Neural progenitor cell (in vitro differentiated cells): ENCODE measurements around the gene DTYMK. TPM values are rescaled to one million over a fixed set of nuclear protein-coding genes. Genes with fewer than 3 reads are reported as not detected.

Source experiments
- DNase-seq: peaks from one replicate; pipeline ENCODE4 v3.0.0-alpha.2; 2016; ENCODE audit warnings: low spot score
- H2AFZ ChIP-seq: fragments of 200-600 bp; sonication (generic); replicated peaks from 2 replicates; pipeline ENCODE4 v1.6.1; 2016; ENCODE audit warnings: antibody characterized with exemption
- H3F3A ChIP-seq: fragments of 200-600 bp; sonication (generic); 2 replicates; pipeline ENCODE4 v1.6.1; 2016; ENCODE audit warnings: antibody characterized with exemption, low read depth
- H3K27ac ChIP-seq: fragments of 200-600 bp; sonication (generic); 2 replicates; pipeline ENCODE4 v1.5.1; 2016; ENCODE audit warnings: mild to moderate bottlenecking
- H3K27me3 ChIP-seq: fragments of 200-600 bp; sonication (generic); 2 replicates; pipeline ENCODE4 v1.6.1; 2016; ENCODE audit warnings: mild to moderate bottlenecking, moderate library complexity
- H3K36me3 ChIP-seq: fragments of 200-600 bp; sonication (generic); 2 replicates; pipeline ENCODE4 v1.5.1; 2016
- H3K4me1 ChIP-seq: fragments of 200-600 bp; sonication (generic); 2 replicates; pipeline ENCODE4 v1.6.1; 2016; ENCODE audit warnings: mixed run types
- H3K4me2 ChIP-seq: fragments of 200-600 bp; sonication (generic); 2 replicates; pipeline ENCODE4 v1.6.1; 2016
- H3K4me3 ChIP-seq: fragments of 200-600 bp; sonication (generic); 2 replicates; pipeline ENCODE4 v1.5.1; 2016
- H3K79me2 ChIP-seq: fragments of 200-600 bp; sonication (generic); 2 replicates; pipeline ENCODE4 v1.6.1; 2016; ENCODE audit warnings: low read depth
- H3K9ac ChIP-seq: fragments of 200-600 bp; sonication (generic); 2 replicates; pipeline ENCODE4 v1.6.1; 2016
- H3K9me3 ChIP-seq: fragments of 200-600 bp; sonication (generic); 2 replicates; pipeline ENCODE4 v1.5.1; 2016; ENCODE audit warnings: low read depth
- H4K20me1 ChIP-seq: fragments of 200-600 bp; sonication (generic); 2 replicates; pipeline ENCODE4 v1.6.1; 2016; ENCODE audit warnings: low read depth
- H3K27ac Mint-ChIP-seq: 3 replicates; pipeline ENCODE4 v1.8.0; 2021; ENCODE audit warnings: mixed read lengths
- H3K27me3 Mint-ChIP-seq: 2 replicates; pipeline ENCODE4 v1.8.0; 2022; ENCODE audit warnings: low read depth, mild to moderate bottlenecking, inconsistent platforms, moderate library complexity, mixed read lengths; ENCODE audit not compliant: insufficient read depth
- H3K36me3 Mint-ChIP-seq: 3 replicates; pipeline ENCODE4 v1.8.0; 2021; ENCODE audit warnings: mixed read lengths
- H3K4me1 Mint-ChIP-seq: 3 replicates; pipeline ENCODE4 v1.8.0; 2021; ENCODE audit warnings: mixed read lengths
- H3K4me3 Mint-ChIP-seq: 3 replicates; pipeline ENCODE4 v1.8.0; 2021; ENCODE audit warnings: mild to moderate bottlenecking, moderate library complexity, mixed read lengths
- H3K9me3 Mint-ChIP-seq: 3 replicates; pipeline ENCODE4 v1.8.0; 2020; ENCODE audit warnings: mixed read lengths
- EZH2 ChIP-seq: fragments of 200-600 bp; sonication (generic); IDR thresholded peaks from 2 replicates; pipeline ENCODE4 v1.6.1; 2017; ENCODE audit warnings: antibody characterized with exemption, mild to moderate bottlenecking, moderate library complexity
- EZH2phosphoT487 ChIP-seq: fragments of 200-600 bp; sonication (generic); IDR thresholded peaks from 2 replicates; pipeline ENCODE4 v1.6.1; 2017; ENCODE audit warnings: antibody characterized with exemption
- total RNA-seq: library from RNA; depleted of rRNA; stranded (reverse); fragments of >200 nt; gene quantifications from 2 replicates; pipeline ENCODE4 v1.2.3, GENCODE V29; 2015; ENCODE audit warnings: low replicate concordance
- TF ChIP-seq, protein P1 (sequence below): fragments of 200-600 bp; sonication (generic); IDR thresholded peaks from 2 replicates; pipeline ENCODE4 v1.5.1; 2017; ENCODE audit warnings: antibody characterized with exemption, mild to moderate bottlenecking

The DTYMK gene
- total RNA-seq, 1 donor from 2014 or later = 43.4 TPM

DNA sequence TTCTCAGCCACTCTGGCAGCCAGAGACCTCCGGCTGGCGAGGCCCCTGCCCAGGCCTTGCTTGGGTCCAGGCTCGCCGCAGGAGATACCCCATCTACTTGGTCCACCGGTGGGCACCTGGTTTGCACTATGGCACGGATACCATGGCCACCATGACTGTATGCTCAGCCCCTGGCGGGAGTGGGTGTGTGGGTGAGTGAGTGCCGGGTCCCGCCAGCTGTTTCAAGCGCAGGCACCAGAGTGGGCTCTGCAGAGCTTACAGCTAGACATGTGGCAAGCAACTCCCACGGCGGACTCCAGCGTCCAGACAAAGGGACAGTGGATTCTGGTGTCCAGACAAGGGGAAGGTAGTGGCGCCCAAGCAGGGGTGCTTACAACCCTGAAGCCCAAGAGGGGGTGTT lies 47.7 kb downstream of the DTYMK start:
- Mint-ChIP-seq H3K27me3 (no peaks in the 10 kb centered on the region), H3K36me3 (peaks cover 15% of the 10 kb centered on the region), H3K9me3 (no peaks in the 10 kb centered on the region), H3K4me3 (peak overlapping the region; percentile 89), H3K27ac (no peak overlapping the region), H3K4me1 (peaks cover 27% of the 10 kb centered on the region)
- peaks cover 87% of the 10 kb centered on the region for H3K79me2 ChIP-seq
- no peak overlapping the region for H2AFZ ChIP-seq
- no peaks in the 10 kb centered on the region for H3K27me3 ChIP-seq
- peak overlapping the region; percentile 70 for H3K9ac ChIP-seq
- DNase-seq = no peak
- TF ChIP-seq EZH2 = no peak
- TF ChIP-seq EZH2phosphoT487 = no peak
- H3K4me2 ChIP-seq = peak overlapping the region; percentile 85
- peaks cover 16% of the 10 kb centered on the region for H3K4me1 ChIP-seq
- no peaks in the 10 kb centered on the region for H3K36me3 ChIP-seq
- no peaks in the 10 kb centered on the region for H3K9me3 ChIP-seq
- peak overlapping the region; percentile 99 for H3K4me3 ChIP-seq
- H3F3A ChIP-seq = peaks cover 9% of the 10 kb centered on the region
- H3K27ac ChIP-seq = no peak overlapping the region
- H4K20me1 ChIP-seq = peaks cover 79% of the 10 kb centered on the region

DNA sequence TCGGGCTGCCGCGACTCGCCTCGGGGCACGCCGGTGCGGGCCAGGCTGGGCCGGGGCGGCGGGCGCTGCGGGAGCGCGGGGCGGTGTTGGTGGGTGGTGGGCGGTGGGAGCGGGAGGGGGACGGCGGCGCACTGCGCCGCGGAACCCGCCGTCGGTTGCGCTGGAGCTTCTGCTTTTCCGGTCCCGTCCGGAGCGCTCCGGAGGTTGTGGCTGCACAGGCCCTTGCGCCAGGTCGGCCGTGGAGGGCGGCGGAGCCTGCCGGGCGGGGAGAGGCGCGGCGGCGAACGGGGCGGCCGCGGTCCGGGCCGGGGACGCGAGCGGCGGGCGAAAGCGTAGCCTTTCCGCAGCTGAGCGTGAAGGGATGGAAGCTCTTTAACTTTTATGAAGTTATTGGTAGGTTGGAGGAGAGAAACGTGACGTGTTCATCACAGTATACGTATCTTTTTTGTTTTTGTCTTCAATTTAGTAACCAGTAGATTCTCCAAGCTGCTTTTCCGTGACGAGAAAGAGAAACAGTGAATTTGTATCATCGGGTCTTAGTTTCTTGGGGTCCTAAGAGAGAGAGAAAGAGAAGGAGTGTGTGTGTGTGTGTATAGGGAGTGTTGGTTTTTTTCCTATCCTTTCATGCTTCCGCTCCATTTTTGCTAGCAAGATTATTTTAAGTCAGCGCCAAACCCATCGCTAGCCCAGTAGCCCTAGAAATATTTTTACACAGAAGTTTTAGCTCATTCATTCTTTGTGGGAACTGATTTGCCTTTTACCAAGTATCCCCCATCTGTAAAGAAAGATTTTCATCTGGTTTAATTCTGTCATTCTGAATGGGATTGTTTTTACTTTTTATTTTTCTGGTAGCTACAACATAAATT lies 48.6 kb downstream of the DTYMK start:
- H3K4me1 ChIP-seq = peaks cover 16% of the 10 kb centered on the region
- H3K36me3 ChIP-seq = no peaks in the 10 kb centered on the region
- H4K20me1 ChIP-seq = peaks cover 72% of the 10 kb centered on the region
- peak overlapping the region; percentile 97 for H3K27ac ChIP-seq
- H3K9me3 Mint-ChIP-seq = no peaks in the 10 kb centered on the region
- H3K36me3 Mint-ChIP-seq = peaks cover 15% of the 10 kb centered on the region
- no peaks in the 10 kb centered on the region for H3K9me3 ChIP-seq
- no peaks in the 10 kb centered on the region for H3K27me3 Mint-ChIP-seq
- peak overlapping the region; percentile 86 for H3K9ac ChIP-seq
- no peaks in the 10 kb centered on the region for H3K27me3 ChIP-seq
- no peak overlapping the region for H2AFZ ChIP-seq
- peaks cover 9% of the 10 kb centered on the region for H3F3A ChIP-seq
- H3K4me2 ChIP-seq = peak overlapping the region; percentile 85
- TF ChIP-seq EZH2phosphoT487 (no peak), EZH2 (no peak)
- TF ChIP-seq, protein P1, sequence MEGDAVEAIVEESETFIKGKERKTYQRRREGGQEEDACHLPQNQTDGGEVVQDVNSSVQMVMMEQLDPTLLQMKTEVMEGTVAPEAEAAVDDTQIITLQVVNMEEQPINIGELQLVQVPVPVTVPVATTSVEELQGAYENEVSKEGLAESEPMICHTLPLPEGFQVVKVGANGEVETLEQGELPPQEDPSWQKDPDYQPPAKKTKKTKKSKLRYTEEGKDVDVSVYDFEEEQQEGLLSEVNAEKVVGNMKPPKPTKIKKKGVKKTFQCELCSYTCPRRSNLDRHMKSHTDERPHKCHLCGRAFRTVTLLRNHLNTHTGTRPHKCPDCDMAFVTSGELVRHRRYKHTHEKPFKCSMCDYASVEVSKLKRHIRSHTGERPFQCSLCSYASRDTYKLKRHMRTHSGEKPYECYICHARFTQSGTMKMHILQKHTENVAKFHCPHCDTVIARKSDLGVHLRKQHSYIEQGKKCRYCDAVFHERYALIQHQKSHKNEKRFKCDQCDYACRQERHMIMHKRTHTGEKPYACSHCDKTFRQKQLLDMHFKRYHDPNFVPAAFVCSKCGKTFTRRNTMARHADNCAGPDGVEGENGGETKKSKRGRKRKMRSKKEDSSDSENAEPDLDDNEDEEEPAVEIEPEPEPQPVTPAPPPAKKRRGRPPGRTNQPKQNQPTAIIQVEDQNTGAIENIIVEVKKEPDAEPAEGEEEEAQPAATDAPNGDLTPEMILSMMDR = no peak
- H3K79me2 ChIP-seq = peaks cover 83% of the 10 kb centered on the region
- no peak overlapping the region for H3K27ac Mint-ChIP-seq
- peak overlapping the region; percentile 99 for H3K4me3 ChIP-seq
- peaks cover 27% of the 10 kb centered on the region for H3K4me1 Mint-ChIP-seq
- DNase-seq = peak; percentile 76
- peak overlapping the region; percentile 89 for H3K4me3 Mint-ChIP-seq

- Histone ChIP-seq H4K20me1 (peaks cover 64% of the 10 kb centered on the region), H3K4me3 (peak within 1 kb of the TSS; percentile 99), H3K4me1 (peaks cover 16% of the 10 kb centered on the region), H3K4me2 (peak within 1 kb of the TSS; percentile 85), H3K9me3 (no peaks in the 10 kb centered on the region), H3K27me3 (no peaks in the 10 kb centered on the region), H3F3A (peaks cover 9% of the 10 kb centered on the region), H3K9ac (peak within 1 kb of the TSS; percentile 86), H3K36me3 (no peaks in the 10 kb centered on the region), H3K79me2 (peaks cover 75% of the 10 kb centered on the region), H3K27ac (peak within 1 kb of the TSS; percentile 97), H2AFZ (peak within 1 kb of the TSS; percentile 100)
- DNase-seq = peak; percentile 95
- Mint-ChIP-seq H3K9me3 (no peaks in the 10 kb centered on the region), H3K27me3 (no peaks in the 10 kb centered on the region), H3K4me1 (peaks cover 27% of the 10 kb centered on the region), H3K27ac (no peak within 1 kb of the TSS), H3K4me3 (peak within 1 kb of the TSS; percentile 89), H3K36me3 (peaks cover 20% of the 10 kb centered on the region)
- TF ChIP-seq, protein P1 = no peak
- TF ChIP-seq EZH2phosphoT487 (no peak), EZH2 (no peak)
These were observed 49.4 kb downstream of the DTYMK start, which contains the start of the genes ATG4B and THAP4 for GRCh38 chr2:241637018-241637794. Gene ATG4B (plus strand): TSS chr2:241637693. CDS start chr2:241637715, 22 bp downstream. Gene THAP4 (minus strand): TSS chr2:241637158. CDS start chr2:241637017, 141 bp downstream.
